Testis (tissue), 2 donors: Measurements from ENCODE around the gene LINC00305.

ENCODE experiments used
- POLR2A ChIP-seq: fragments of 450-650 bp; IDR thresholded peaks from one replicate; pipeline ENCODE4 v1.6.1; 2017; ENCODE audit warnings: antibody characterized with exemption, mild to moderate bottlenecking, moderate library complexity
- TF ChIP-seq, protein P1 (sequence below), 3 experiments: fragments of 450-650 bp in 2 of 3; fragments of 200-600 bp in 1 of 3; sonication (generic) in 1 of 3; IDR thresholded peaks; one replicate each; pipeline ENCODE4 v1.5.1; 2016 to 2019; ENCODE audit warnings: antibody characterized with exemption in 3 of 3, mild to moderate bottlenecking in 2 of 3, moderate library complexity in 1 of 3

DNA sequence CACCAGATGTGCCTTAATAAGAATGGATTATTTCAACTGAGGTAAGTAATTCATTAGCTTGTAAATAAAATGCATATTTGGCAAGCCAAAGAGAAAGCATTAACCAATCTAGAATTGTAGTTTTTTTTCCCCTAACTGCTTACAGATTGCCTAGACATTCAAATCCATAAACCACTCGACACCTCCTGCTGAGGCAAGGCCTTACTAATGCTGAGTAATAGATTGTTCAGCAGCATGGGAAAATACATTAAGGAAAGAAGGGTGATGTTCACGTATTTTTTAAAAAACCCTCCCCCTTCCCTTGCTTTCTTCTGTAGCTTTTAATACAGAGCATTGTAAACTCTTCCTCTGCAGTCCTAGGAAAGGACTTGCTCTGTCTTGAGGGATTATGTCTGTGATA, 17.0 kb upstream of the LINC00305 start:
- TF ChIP-seq, protein P1, sequence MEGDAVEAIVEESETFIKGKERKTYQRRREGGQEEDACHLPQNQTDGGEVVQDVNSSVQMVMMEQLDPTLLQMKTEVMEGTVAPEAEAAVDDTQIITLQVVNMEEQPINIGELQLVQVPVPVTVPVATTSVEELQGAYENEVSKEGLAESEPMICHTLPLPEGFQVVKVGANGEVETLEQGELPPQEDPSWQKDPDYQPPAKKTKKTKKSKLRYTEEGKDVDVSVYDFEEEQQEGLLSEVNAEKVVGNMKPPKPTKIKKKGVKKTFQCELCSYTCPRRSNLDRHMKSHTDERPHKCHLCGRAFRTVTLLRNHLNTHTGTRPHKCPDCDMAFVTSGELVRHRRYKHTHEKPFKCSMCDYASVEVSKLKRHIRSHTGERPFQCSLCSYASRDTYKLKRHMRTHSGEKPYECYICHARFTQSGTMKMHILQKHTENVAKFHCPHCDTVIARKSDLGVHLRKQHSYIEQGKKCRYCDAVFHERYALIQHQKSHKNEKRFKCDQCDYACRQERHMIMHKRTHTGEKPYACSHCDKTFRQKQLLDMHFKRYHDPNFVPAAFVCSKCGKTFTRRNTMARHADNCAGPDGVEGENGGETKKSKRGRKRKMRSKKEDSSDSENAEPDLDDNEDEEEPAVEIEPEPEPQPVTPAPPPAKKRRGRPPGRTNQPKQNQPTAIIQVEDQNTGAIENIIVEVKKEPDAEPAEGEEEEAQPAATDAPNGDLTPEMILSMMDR (IDR thresholded peaks at IDR 0.05), result no peak
- TF ChIP-seq POLR2A, result no peak
